Urothelium cell line (cell line): ENCODE results near the gene HSD17B12.
A peak's percentile ranks its signal among the peaks of the same experiment; 100 is the strongest.

ENCODE experiments used
- DNase-seq: peaks from one replicate; pipeline ENCODE4 v3.0.0; 2011; ENCODE audit warnings: low spot score, mixed read lengths
- FAIRE-seq: peaks from 2 replicates; lab custom pipeline; 2011; peaks lifted over from hg19 to GRCh38; lab: Jason Lieb, UNC

Gene HSD17B12

GRCh38 chr11:43856993-43857392 is 176.5 kb downstream of the HSD17B12 start:
- no peak for FAIRE-seq

DNA sequence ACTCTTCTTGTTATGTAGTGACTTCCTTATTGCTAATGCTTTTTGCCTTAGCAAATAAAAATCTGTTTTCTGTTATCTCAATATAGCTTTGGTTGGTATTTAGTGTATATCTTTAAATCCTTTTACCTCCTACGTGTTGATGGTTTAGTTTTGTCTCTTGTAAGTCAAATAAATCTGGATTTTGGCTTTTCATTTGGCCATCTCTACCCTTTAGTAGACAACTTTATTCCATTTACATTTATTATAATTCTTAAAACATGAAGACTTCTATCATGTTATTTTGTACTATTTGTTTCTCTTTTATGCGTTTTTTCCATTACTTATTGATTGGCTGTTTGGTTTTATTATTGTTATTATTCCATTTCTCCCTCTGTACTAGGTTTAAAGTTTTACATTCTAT is 180.6 kb downstream of the HSD17B12 start:
- no peak for DNase-seq
- FAIRE-seq: no peak

More at GRCh38 chr11:43856993-43857392, 176.5 kb downstream of the HSD17B12 start:
- no peak for DNase-seq

DNA sequence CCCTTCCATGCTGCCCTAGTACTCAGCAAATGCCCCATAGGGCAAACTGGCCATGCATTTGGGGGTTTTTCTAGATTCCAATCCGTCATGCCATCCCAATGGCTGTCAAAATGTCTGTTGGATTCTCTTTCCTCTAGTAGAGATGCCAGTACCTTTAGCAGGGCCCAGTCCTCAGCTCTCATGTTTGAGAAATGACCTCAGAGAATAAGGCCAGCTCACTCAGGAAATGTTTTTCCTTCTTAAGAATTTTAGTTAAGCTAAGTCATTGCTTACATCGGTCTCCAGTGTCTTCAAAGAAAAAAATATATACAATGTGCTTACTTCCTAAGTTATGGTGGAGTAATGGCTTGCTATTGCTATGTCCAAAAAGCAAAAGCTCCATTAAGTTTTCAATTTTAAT is 186.0 kb downstream of the HSD17B12 start:
- FAIRE-seq (no peak), DNase-seq (no peak)

DNA sequence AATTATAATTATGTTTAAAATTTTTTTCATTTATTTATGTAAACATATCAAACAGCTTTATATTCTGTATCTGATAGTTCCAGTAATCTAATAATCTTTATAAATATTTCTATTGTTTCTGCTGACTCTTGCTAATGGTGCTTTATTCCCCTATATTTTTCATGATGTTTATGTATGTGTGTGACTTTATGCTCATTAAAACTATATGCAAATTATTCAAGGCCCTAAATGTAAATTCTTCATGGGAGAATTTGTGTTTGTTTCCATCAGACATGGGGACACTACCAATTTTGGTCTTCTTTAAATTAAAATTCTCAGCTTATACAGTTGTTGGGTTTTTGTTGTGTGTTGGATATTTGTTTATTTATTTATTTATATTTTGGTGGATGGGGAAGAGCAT is 186.4 kb downstream of the HSD17B12 start:
- DNase-seq (no peak), FAIRE-seq (no peak)

- FAIRE-seq (no peak), DNase-seq (peak; percentile 30)
Observed at GRCh38 chr11:43868852-43869567, 188.5 kb downstream of the HSD17B12 start.

- DNase-seq: no peak
- no peak for FAIRE-seq
Observed at GRCh38 chr11:43871051-43871450, 190.5 kb downstream of the HSD17B12 start.

DNA sequence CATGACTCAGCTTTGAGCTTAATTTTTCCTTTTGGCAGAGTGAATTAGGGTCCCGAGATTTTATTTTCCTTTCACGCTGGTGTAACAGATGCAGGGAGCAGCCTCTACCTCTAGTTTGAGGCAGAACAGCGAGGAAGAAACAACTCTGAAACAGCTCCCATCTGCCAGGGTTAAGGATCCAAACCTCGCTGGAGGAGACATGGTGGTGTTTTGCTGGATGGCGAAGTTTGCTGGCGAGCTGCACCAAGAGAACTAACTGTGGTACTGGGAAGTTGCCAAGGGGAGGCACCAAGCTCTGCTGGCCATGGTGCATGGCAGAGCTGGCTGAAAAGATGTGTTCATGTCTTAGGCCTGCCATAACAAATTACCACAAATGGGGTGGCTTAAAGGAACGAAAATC is 192.5 kb downstream of the HSD17B12 start:
- FAIRE-seq (no peak), DNase-seq (no peak)

GRCh38 chr11:43874078-43874477 is 193.5 kb downstream of the HSD17B12 start:
- no peak for DNase-seq

DNA sequence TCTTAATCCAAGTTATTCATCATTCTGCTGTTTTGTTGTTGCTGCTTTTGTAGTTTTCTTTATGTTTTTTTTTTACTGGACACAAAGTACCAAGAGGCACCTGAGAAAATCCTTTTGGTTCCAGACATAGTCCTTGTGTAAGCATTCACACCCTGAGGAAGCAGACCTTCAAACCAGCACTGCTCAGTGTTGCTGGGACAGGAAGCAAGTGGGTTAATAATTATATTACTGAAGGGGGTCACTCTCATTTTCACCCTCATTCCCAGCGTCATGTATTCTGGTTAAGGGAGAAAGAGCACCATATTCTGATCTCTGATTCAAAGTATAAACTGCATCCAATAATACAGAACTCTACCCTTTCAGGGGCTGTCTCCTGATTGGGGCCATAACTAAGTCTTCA is 194.2 kb downstream of the HSD17B12 start:
- DNase-seq: no peak
- FAIRE-seq: no peak

More at GRCh38 chr11:43874078-43874477, 193.5 kb downstream of the HSD17B12 start:
- FAIRE-seq: no peak

DNA sequence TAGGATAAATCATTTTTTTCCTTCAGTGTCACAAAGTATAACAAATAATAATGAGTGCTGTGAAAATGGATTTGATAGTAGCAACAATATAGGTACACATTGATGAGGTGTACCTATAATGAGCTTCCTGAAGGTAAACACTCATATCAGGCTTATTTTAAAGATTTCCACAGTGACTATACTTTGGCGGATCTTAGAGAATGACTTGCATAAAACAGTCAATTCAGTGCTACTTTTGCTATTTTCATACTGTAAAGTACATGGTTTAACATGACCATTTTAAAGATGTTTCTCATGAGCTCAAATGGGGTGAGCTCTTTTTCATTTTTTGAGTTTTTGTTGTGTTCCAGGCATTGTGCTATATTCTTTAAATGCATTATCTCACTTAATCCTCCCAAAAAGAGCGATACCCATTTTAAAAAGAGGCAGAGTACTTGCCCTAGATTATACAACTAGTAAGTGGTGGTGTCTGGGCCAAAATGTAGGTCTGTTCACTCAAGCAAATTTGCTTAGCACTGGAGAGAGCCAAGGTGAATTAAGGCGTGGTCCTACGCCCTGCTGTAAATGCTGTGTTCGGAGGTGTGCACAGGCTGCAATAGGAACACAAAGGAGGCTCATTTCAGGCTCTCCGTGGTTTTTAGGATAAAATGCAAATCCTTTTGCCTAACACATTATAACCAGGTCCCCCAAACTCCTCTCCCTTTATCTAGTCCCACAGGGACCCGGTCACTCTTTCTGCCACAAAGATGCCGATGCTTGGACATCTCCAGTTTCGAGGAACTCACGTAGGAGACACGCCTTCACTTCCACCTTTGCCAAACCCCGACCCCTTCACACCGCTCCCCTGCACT is 199.5 kb downstream of the HSD17B12 start:
- no peak for DNase-seq
- no peak for FAIRE-seq

DNA sequence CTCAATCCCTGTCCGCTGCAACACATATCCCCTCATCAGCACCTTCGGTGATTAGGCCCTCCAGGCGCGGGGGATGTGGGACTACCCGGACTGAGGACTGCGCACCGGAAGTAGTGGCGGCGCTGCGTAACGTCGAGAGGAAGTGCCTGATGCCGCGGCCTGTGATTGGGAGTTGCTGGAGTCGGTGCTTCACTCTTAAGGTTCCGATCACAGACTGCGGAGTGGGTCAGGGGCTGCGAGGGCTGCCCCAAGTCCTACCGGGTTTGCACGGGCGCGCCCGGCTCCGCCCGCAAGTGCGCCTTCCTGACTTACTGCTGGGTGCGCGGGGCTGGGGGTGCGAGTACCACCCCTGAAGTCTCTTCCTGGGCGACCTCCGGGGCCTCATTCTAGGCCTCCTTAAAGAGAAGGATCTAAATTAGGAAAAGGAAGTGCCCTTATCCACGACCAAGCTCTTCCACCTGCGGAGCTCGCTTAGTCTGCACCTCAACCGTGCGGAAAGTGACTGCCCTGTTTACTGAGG is 200.2 kb downstream of the HSD17B12 start, which contains the start of gene ALKBH3:
Gene ALKBH3, plus strand, starts transcription at position 192 of the 520 bp plus-strand sequence. CDS start 1,822 bp downstream, outside the sequence.
- DNase-seq (peak; percentile 93), FAIRE-seq (peak; percentile 79)

- no peak for FAIRE-seq
- DNase-seq: no peak
Observed at GRCh38 chr11:43892851-43893250, 212.3 kb downstream of the HSD17B12 start.

- FAIRE-seq: no peak
- no peak for DNase-seq
Observed at GRCh38 chr11:43894546-43894945, 214.0 kb downstream of the HSD17B12 start.

GRCh38 chr11:43895601-43896000 is 215.1 kb downstream of the HSD17B12 start:
- no peak for FAIRE-seq
- no peak for DNase-seq

GRCh38 chr11:43898574-43898973 is 218.0 kb downstream of the HSD17B12 start:
- DNase-seq (no peak), FAIRE-seq (no peak)

DNA sequence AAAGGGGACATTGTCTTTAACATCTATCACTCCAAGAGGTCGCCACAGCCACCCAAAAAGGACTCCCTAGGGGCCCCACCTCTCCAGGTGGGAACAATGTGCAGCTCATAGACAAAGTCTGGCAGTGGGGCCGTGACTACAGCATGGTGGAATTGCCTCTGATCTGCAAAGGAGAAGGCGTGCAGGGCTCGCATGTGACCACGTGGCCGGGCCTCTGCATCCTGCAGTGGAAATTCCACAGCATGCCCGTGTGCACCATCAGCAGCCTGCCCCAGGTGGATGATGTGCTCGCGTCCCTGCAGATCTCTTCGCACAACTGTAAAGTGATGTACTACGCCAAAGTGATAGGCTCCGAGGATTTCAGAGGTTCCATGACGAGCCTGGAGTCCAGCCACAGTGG is 218.6 kb downstream of the HSD17B12 start:
- DNase-seq (no peak), FAIRE-seq (no peak)

GRCh38 chr11:43901551-43901950 is 221.0 kb downstream of the HSD17B12 start:
- no peak for FAIRE-seq
- DNase-seq: no peak

DNA sequence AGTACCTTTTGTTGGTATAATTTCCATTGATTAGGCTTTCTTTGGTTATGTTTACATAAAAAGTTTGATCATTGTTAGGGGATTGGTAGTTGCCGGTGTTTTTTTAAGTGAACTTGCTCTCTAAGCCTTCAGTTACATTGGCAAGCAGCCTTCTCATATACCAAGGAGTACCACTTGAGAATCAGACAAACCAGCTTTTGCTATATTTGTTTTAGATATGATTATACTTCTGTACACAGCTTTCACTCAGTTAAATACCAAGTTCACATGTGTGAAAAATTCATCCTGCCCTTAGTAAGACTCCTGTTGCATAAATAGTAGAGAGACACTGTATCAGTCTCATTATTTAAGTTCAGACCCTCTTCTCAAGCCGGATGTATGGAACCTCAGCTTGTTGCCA is 222.5 kb downstream of the HSD17B12 start:
- FAIRE-seq: no peak
- no peak for DNase-seq

DNA sequence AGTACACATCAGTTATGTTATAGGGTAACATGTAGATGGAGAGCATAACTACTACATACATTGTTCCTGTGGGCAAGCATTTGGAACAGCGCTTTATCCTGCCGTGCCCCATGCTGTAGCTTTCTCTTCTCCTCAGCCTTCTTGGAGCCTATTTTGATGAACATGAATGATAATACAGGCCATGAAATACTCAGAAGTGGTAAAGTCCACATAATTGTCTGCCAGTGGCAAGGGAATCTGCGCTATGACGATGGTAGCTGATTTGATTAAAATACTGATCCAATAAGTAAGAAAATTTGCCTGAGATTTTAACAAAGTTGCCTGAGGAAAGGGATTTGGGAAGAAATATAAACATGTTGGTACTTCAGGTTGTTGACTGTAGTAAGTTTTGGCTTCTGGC is 223.4 kb downstream of the HSD17B12 start:
- DNase-seq (no peak), FAIRE-seq (no peak)

DNA sequence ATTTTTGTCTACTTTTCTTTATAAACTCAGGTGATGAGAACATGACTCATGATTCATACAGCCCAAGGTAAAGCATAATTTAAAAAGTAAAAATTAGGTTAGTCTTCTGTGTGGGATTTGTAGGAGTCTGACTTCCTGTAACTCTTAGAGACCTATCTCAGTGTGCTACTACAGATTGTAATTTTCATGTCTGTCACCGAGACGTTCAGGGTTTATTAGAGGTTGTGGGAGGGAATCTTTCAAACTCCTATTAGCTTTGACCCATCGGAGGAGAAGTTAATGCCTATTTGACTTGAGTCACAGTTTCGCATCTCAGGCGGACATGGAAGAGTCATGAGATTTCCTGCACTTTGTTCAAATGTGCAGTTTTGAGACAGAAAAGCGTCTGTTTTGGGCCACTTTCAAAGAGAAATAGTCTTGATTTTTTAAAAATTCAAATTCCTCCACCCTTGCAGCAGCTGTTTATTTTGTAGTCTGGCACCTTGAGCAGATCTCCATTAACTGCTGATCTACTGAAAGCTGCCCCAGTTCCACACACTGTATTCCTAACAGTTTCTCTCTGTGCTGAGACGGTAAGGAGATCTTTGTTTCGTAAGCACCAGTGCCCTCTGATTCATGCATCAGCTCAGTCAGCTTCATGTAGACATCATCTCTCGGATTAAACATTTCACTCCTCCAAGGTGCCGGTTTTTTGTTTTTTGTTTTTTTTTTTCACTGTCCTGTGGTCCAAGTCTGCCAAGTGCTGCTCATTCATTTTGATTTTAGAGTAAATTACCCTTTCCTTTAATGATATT is 224.4 kb downstream of the HSD17B12 start:
- FAIRE-seq (no peak), DNase-seq (no peak)

DNA sequence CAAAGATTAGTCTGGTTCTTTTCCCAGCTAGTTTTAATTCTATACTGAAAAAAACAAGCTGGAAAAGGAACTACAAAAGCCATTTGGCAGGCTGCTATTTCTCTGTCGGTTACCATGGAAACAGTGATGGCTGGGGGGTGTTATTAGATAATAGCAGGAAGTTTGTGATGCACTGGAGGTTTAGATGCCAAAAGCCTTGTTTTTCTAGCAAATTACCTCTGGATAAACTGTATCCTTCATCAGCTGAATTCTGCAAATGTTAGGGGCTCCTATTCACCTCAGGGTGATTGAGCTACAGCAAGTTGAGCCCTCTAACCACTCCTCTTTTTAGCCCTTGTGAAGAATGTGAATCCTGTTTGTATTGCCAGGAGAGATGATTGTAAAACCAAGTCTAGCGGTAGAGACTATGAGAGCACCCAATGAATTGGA is 225.3 kb downstream of the HSD17B12 start:
- DNase-seq (no peak), FAIRE-seq (no peak)
